Naive thymus-derived CD8-positive, alpha-beta T cell (primary cell): ENCODE measurements around the gene PRKCD. TPM values are rescaled to one million over a fixed set of nuclear protein-coding genes. Genes with fewer than 3 reads are reported as not detected.
A peak's percentile ranks its signal among the peaks of the same experiment; 100 is the strongest.

Experiments
- ATAC-seq, 2 donors: fragments of 150-1000 bp; cut with Tn5 transposase in 1 of 2; sonication (Bioruptor Pico), chemical (Tn5 transposase) in 1 of 2; 1 replicate in 1 of 2; 2 replicates in 1 of 2; pipeline ENCODE4 v1.10.0; 2021; ENCODE audit warnings: mild to moderate bottlenecking in 2 of 2, moderate library complexity in 2 of 2
- POLR2A ChIA-PET: fragments of 350-600 bp; sonication (Branson Sonifier 250); formaldehyde crosslinking; loops from one replicate; lab custom pipeline; 2021; ENCODE audit warnings: antibody characterized with exemption; lab: Charles Lee
- DNase-seq, 10 donors: peaks; one replicate each; pipeline versions ENCODE4 v3.0.0 to v3.0.0-alpha.2; 2020 to 2022
- H3K27ac Mint-ChIP-seq, 10 donors: one replicate each; pipeline ENCODE4 v1.8.0; 2020 to 2022; ENCODE audit warnings: mild to moderate bottlenecking in 10 of 10, mixed read lengths in 10 of 10, moderate library complexity in 4 of 10, inconsistent platforms in 1 of 10
- H3K27me3 Mint-ChIP-seq, 5 donors: one replicate each; pipeline ENCODE4 v1.8.0; 2021 to 2022; ENCODE audit warnings: mixed read lengths in 5 of 5
- H3K36me3 Mint-ChIP-seq, 3 donors: one replicate each; pipeline ENCODE4 v1.8.0; 2020 to 2022; ENCODE audit warnings: mixed read lengths in 3 of 3, mild to moderate bottlenecking in 2 of 3, inconsistent platforms in 1 of 3
- H3K4me1 Mint-ChIP-seq, 4 donors: one replicate each; pipeline ENCODE4 v1.8.0; 2021 to 2022; ENCODE audit warnings: mixed read lengths in 4 of 4
- H3K4me3 Mint-ChIP-seq, 10 donors: one replicate each; pipeline ENCODE4 v1.8.0; 2020 to 2022; ENCODE audit warnings: mild to moderate bottlenecking in 10 of 10, mixed read lengths in 10 of 10, moderate library complexity in 6 of 10, inconsistent platforms in 1 of 10
- H3K9me3 Mint-ChIP-seq, 9 donors: one replicate each; pipeline ENCODE4 v1.8.0; 2020 to 2022; ENCODE audit warnings: mixed read lengths in 9 of 9, mild to moderate bottlenecking in 3 of 9, inconsistent platforms in 1 of 9, moderate library complexity in 1 of 9
- polyA plus RNA-seq, 3 donors: library from polyadenylated mRNA; unstranded; fragments of 300-500 nt; fragmentation: Illumina TruSeq; gene quantifications; one replicate each; pipeline ENCODE4 v1.2.3, GENCODE V29; 2021
- total RNA-seq, 8 experiments: library from RNA in 2 of 8; stranded (reverse) in 2 of 8; gene quantifications; one replicate each; pipeline ENCODE4 v1.2.3 and lab custom pipeline; 2021 to 2026

PRKCD gene
- total and polyA plus RNA-seq, 5 experiments from 2014 or later = 5.5 to 12.2 (median 11.0) TPM

GRCh38 chr3:53161820-53162671, 1.0 kb downstream of the PRKCD start:
- H3K4me3 Mint-ChIP-seq = peak overlapping the region; percentile 81 to 95 (median 90)
- DNase-seq = peak; percentile 12 to 73 (median 30)
- H3K27ac Mint-ChIP-seq = peak overlapping the region; percentile 76 to 92 (median 88)
- H3K27me3 Mint-ChIP-seq = peaks cover 0 to 9% (median 4%) of the 10 kb centered on the region in 5 donors
- H3K4me1 Mint-ChIP-seq = peaks cover 21 to 58% (median 32%) of the 10 kb centered on the region in 4 donors
- POLR2A ChIA-PET = interaction anchor here (2.4 kb wide), 1 partner anchor 31 kb away, joined by 7 read pairs; no protein-coding TSS in a partner anchor
- H3K36me3 Mint-ChIP-seq = no peaks in the 10 kb centered on the region
- ATAC-seq = peak; percentile 31 to 47
- H3K9me3 Mint-ChIP-seq = no peaks in the 10 kb centered on the region

- Mint-ChIP-seq H3K4me3 (peak overlapping the region; percentile 81 to 95 (median 88)), H3K4me1 (peaks cover 24 to 62% (median 38%) of the 10 kb centered on the region in 4 donors), H3K27ac (peak overlapping the region; percentile 76 to 92 (median 88)), H3K27me3 (peaks cover 0 to 3% (median 0%) of the 10 kb centered on the region in 5 donors), H3K9me3 (no peaks in the 10 kb centered on the region), H3K36me3 (no peaks in the 10 kb centered on the region)
- POLR2A ChIA-PET = no interaction called here
- ATAC-seq = peak; percentile 15 to 60
- peak in 9 of 10 donors; percentile 24 to 74 (median 42) for DNase-seq
Observed at GRCh38 chr3:53162672-53163443, 1.8 kb downstream of the PRKCD start.

- peaks cover 31 to 64% (median 46%) of the 10 kb centered on the region in 4 donors for H3K4me1 Mint-ChIP-seq
Observed at GRCh38 chr3:53163444-53164387, 2.7 kb downstream of the PRKCD start.

GRCh38 chr3:53164911-53165310, 3.9 kb downstream of the PRKCD start:
- no peak overlapping the region for H3K4me3 Mint-ChIP-seq
- POLR2A ChIA-PET = interaction anchor here (0.6 to 1.0 kb wide), 3 partner anchors 9 to 185 kb away, joined by 3 read pairs; no protein-coding TSS in a partner anchor
- H3K27me3 Mint-ChIP-seq = no peaks in the 10 kb centered on the region
- H3K4me1 Mint-ChIP-seq = peaks cover 37 to 69% (median 54%) of the 10 kb centered on the region in 4 donors
- ATAC-seq (no peak), DNase-seq (no peak)
- H3K27ac Mint-ChIP-seq = peak overlapping the region in 1 of 10 donors; percentile 77
- no peaks in the 10 kb centered on the region for H3K9me3 Mint-ChIP-seq
- no peaks in the 10 kb centered on the region for H3K36me3 Mint-ChIP-seq

More at GRCh38 chr3:53163444-53164387, 2.7 kb downstream of the PRKCD start:
- H3K27ac Mint-ChIP-seq = peak overlapping the region; percentile 76 to 92 (median 88)
- peaks cover 0 to 2% (median 0%) of the 10 kb centered on the region in 5 donors for H3K27me3 Mint-ChIP-seq
- H3K36me3 Mint-ChIP-seq = no peaks in the 10 kb centered on the region
- H3K9me3 Mint-ChIP-seq = no peaks in the 10 kb centered on the region
- peak overlapping the region; percentile 81 to 95 (median 88) for H3K4me3 Mint-ChIP-seq
- no peak for ATAC-seq
- POLR2A ChIA-PET = no interaction called here
- no peak for DNase-seq

GRCh38 chr3:53166206-53166605, 5.2 kb downstream of the PRKCD start:
- peaks cover 39 to 76% (median 58%) of the 10 kb centered on the region in 4 donors for H3K4me1 Mint-ChIP-seq
- H3K36me3 Mint-ChIP-seq = no peaks in the 10 kb centered on the region
- POLR2A ChIA-PET = no interaction called here
- H3K9me3 Mint-ChIP-seq = no peaks in the 10 kb centered on the region
- no peaks in the 10 kb centered on the region for H3K27me3 Mint-ChIP-seq
- peak overlapping the region in 4 of 10 donors; percentile 18 to 67 (median 42) for H3K27ac Mint-ChIP-seq
- ATAC-seq = no peak
- no peak overlapping the region for H3K4me3 Mint-ChIP-seq
- DNase-seq = no peak

- no peak overlapping the region for H3K27ac Mint-ChIP-seq
- POLR2A ChIA-PET = no interaction called here
- H3K27me3 Mint-ChIP-seq = no peaks in the 10 kb centered on the region
- ATAC-seq (no peak), DNase-seq (no peak)
- H3K36me3 Mint-ChIP-seq = no peaks in the 10 kb centered on the region
- no peak overlapping the region for H3K4me3 Mint-ChIP-seq
- H3K9me3 Mint-ChIP-seq = no peaks in the 10 kb centered on the region
- H3K4me1 Mint-ChIP-seq = peaks cover 43 to 82% (median 64%) of the 10 kb centered on the region in 4 donors
Observed at GRCh38 chr3:53166781-53167291, 5.8 kb downstream of the PRKCD start.

- peaks cover 40 to 83% (median 64%) of the 10 kb centered on the region in 4 donors for H3K4me1 Mint-ChIP-seq
- H3K9me3 Mint-ChIP-seq = no peaks in the 10 kb centered on the region
- H3K27ac Mint-ChIP-seq = peak overlapping the region in 6 of 10 donors; percentile 11 to 67 (median 36)
- DNase-seq (no peak), ATAC-seq (no peak)
- POLR2A ChIA-PET = no interaction called here
- H3K4me3 Mint-ChIP-seq = peak overlapping the region in 1 of 10 donors; percentile 30
- peaks cover 0 to 1% (median 0%) of the 10 kb centered on the region in 3 donors for H3K36me3 Mint-ChIP-seq
- no peaks in the 10 kb centered on the region for H3K27me3 Mint-ChIP-seq
Observed at GRCh38 chr3:53167418-53168174, 6.6 kb downstream of the PRKCD start.

GRCh38 chr3:53168175-53168923, 7.3 kb downstream of the PRKCD start:
- H3K27me3 Mint-ChIP-seq = no peaks in the 10 kb centered on the region
- peak overlapping the region in 1 of 10 donors; percentile 1 for H3K4me3 Mint-ChIP-seq
- DNase-seq (no peak), ATAC-seq (no peak)
- peaks cover 33 to 80% (median 58%) of the 10 kb centered on the region in 4 donors for H3K4me1 Mint-ChIP-seq
- POLR2A ChIA-PET = no interaction called here
- no peaks in the 10 kb centered on the region for H3K9me3 Mint-ChIP-seq
- peaks cover 0 to 3% (median 0%) of the 10 kb centered on the region in 3 donors for H3K36me3 Mint-ChIP-seq
- H3K27ac Mint-ChIP-seq = peak overlapping the region in 6 of 10 donors; percentile 16 to 84 (median 37)

GRCh38 chr3:53169045-53169831, 8.2 kb downstream of the PRKCD start:
- H3K4me1 Mint-ChIP-seq = peaks cover 33 to 80% (median 57%) of the 10 kb centered on the region in 4 donors
- POLR2A ChIA-PET = no interaction called here
- H3K4me3 Mint-ChIP-seq = peak overlapping the region in 2 of 10 donors; percentile 25 to 26
- H3K9me3 Mint-ChIP-seq = no peaks in the 10 kb centered on the region
- no peak for ATAC-seq
- no peak for DNase-seq
- H3K36me3 Mint-ChIP-seq = peaks cover 0 to 7% (median 0%) of the 10 kb centered on the region in 3 donors
- peak overlapping the region in 5 of 10 donors; percentile 11 to 52 (median 49) for H3K27ac Mint-ChIP-seq
- no peaks in the 10 kb centered on the region for H3K27me3 Mint-ChIP-seq

GRCh38 chr3:53169832-53170324, 8.9 kb downstream of the PRKCD start:
- ATAC-seq (no peak), DNase-seq (no peak)
- Mint-ChIP-seq H3K4me3 (peak overlapping the region in 1 of 10 donors; percentile 24), H3K4me1 (peaks cover 33 to 78% (median 57%) of the 10 kb centered on the region in 4 donors), H3K27ac (peak overlapping the region in 2 of 10 donors; percentile 11 to 91), H3K27me3 (no peaks in the 10 kb centered on the region), H3K9me3 (no peaks in the 10 kb centered on the region), H3K36me3 (peaks cover 0 to 7% (median 0%) of the 10 kb centered on the region in 3 donors)
- POLR2A ChIA-PET = interaction anchor here (0.8 kb wide), 1 partner anchor 26 kb away, joined by 4 read pairs; no protein-coding TSS in a partner anchor
